Measurements from ENCODE around the gene COL12A1. TPM values are rescaled to one million over a fixed set of nuclear protein-coding genes. Genes with fewer than 3 reads are reported as not detected.

COL12A1 gene
- total and polyA plus RNA-seq, 2 donors (not counting 1 experiment from before 2014, with no cell fraction given): not detected

- intact Hi-C loops (cut with micrococcal nuclease): no loop called here
- Mint-ChIP-seq H3K4me1 (no peaks in the 10 kb centered on the region), H3K27me3 (no peaks in the 10 kb centered on the region), H3K9me3 (ENCODE audit: insufficient read depth) (no peaks in the 10 kb centered on the region), H3K4me3 (no peak overlapping the region), H3K27ac (no peak overlapping the region)
- Histone ChIP-seq H3K4me1 (ENCODE audit: control insufficient read depth in 2 of 2, insufficient read depth in 2 of 2, low read length in 2 of 2) (no peaks in the 10 kb centered on the region), H3K4me2 (replicated peaks; ENCODE audit: low read depth, low read length, poor library complexity, severe bottlenecking) (no peak overlapping the region), H3K4me3 (ENCODE audit: control extremely low read depth in 1 of 5, extremely low read depth in 1 of 5, insufficient read depth in 1 of 5, low read depth in 2 of 5, low read length in 4 of 5) (no peak overlapping the region), H3K36me3 (replicated peaks in 1 of 2; ENCODE audit: control extremely low read depth in 1 of 2, control insufficient read depth in 1 of 2, extremely low read depth in 1 of 2, insufficient read depth in 2 of 2, low read length in 1 of 2) (no peaks in the 10 kb centered on the region), H3K79me2 (ENCODE audit: control insufficient read depth, insufficient read depth, low read length) (no peaks in the 10 kb centered on the region), H3K9me3 (ENCODE audit: control extremely low read depth in 1 of 3, control insufficient read depth in 2 of 3, insufficient read depth in 1 of 3, low read length in 2 of 3) (no peaks in the 10 kb centered on the region), H2AFZ (ENCODE audit: insufficient read depth, low read depth, low read length, poor library complexity, severe bottlenecking) (no peak overlapping the region), H3K27me3 (replicated peaks in 1 of 4; ENCODE audit: control extremely low read depth in 1 of 4, control insufficient read depth in 3 of 4, insufficient read depth in 4 of 4, low read length in 3 of 4) (no peaks in the 10 kb centered on the region), H3K9ac (ENCODE audit: low read length) (no peak overlapping the region), H3K27ac (ENCODE audit: low read length in 2 of 2) (no peak overlapping the region), H4K20me1 (ENCODE audit: control insufficient read depth, insufficient read depth, low read length, poor library complexity, severe bottlenecking) (no peaks in the 10 kb centered on the region)
- no CpG with 5 or more reads among the region's 1 CpG for WGBS (ENCODE audit: insufficient coverage)
- ATAC-seq (ENCODE audit: low read depth) (no peak), DNase-seq (no peak)
- ChIA-PET POLR2A (no interaction called here), CTCF (no interaction called here)
- TF ChIP-seq CTCF (IDR thresholded peaks at IDR 0.05) (no peak), EZH2 (IDR thresholded peaks at IDR 0.05; ENCODE audit: borderline replicate concordance, insufficient read depth, low read depth, low read length, poor library complexity, severe bottlenecking) (no peak)
These were observed 59.9 kb downstream of the COL12A1 start for GRCh38 chr6:75145976-75146375.

- DNase-seq (no peak), ATAC-seq (ENCODE audit: low read depth) (no peak)
- no peaks in the 10 kb centered on the region for H3K27me3 Mint-ChIP-seq
- Histone ChIP-seq H3K27me3 (replicated peaks in 1 of 4; ENCODE audit: control extremely low read depth in 1 of 4, control insufficient read depth in 3 of 4, insufficient read depth in 4 of 4, low read length in 3 of 4) (no peaks in the 10 kb centered on the region), H3K4me3 (ENCODE audit: control extremely low read depth in 1 of 5, extremely low read depth in 1 of 5, insufficient read depth in 1 of 5, low read depth in 2 of 5, low read length in 4 of 5) (no peak overlapping the region), H3K36me3 (replicated peaks in 1 of 2; ENCODE audit: control extremely low read depth in 1 of 2, control insufficient read depth in 1 of 2, extremely low read depth in 1 of 2, insufficient read depth in 2 of 2, low read length in 1 of 2) (no peaks in the 10 kb centered on the region), H3K4me1 (ENCODE audit: control insufficient read depth in 2 of 2, insufficient read depth in 2 of 2, low read length in 2 of 2) (no peaks in the 10 kb centered on the region), H4K20me1 (ENCODE audit: control insufficient read depth, insufficient read depth, low read length, poor library complexity, severe bottlenecking) (no peaks in the 10 kb centered on the region), H3K4me2 (replicated peaks; ENCODE audit: low read depth, low read length, poor library complexity, severe bottlenecking) (no peak overlapping the region), H2AFZ (ENCODE audit: insufficient read depth, low read depth, low read length, poor library complexity, severe bottlenecking) (no peak overlapping the region), H3K79me2 (ENCODE audit: control insufficient read depth, insufficient read depth, low read length) (no peaks in the 10 kb centered on the region), H3K9me3 (ENCODE audit: control extremely low read depth in 1 of 3, control insufficient read depth in 2 of 3, insufficient read depth in 1 of 3, low read length in 2 of 3) (no peaks in the 10 kb centered on the region), H3K27ac (ENCODE audit: low read length in 2 of 2) (no peak overlapping the region), H3K9ac (ENCODE audit: low read length) (no peak overlapping the region)
- ChIA-PET CTCF (interaction anchor here (0.6 kb wide), 1 partner anchor 12 kb away, joined by 4 read pairs; no protein-coding TSS in a partner anchor), POLR2A (no interaction called here)
- no peak overlapping the region for H3K27ac Mint-ChIP-seq
- TF ChIP-seq CTCF (IDR thresholded peaks at IDR 0.05) (no peak), EZH2 (IDR thresholded peaks at IDR 0.05; ENCODE audit: borderline replicate concordance, insufficient read depth, low read depth, low read length, poor library complexity, severe bottlenecking) (no peak)
- H3K9me3 Mint-ChIP-seq (ENCODE audit: insufficient read depth): no peaks in the 10 kb centered on the region
- H3K4me1 Mint-ChIP-seq: no peaks in the 10 kb centered on the region
- intact Hi-C loops (cut with micrococcal nuclease): no loop called here
- WGBS (ENCODE audit: insufficient coverage): 93% methylated on average over 2 of the region's 4 CpGs
- H3K4me3 Mint-ChIP-seq: no peak overlapping the region
These were observed 60.6 kb downstream of the COL12A1 start for GRCh38 chr6:75145211-75145610.

All from B cell (primary cell).